GM10248 (cell line): Measurements from ENCODE around the gene DMP1.

Experiments used
- CTCF ChIA-PET: fragments of 300-600 bp; sonication (Branson Sonifier 250); formaldehyde crosslinking; extraction: SDS; loops from one replicate; lab custom pipeline; 2021; ENCODE audit warnings: antibody characterized with exemption; lab: Yijun Ruan, JAX
- POLR2A ChIA-PET: fragments of 350-650 bp; sonication (Branson Sonifier 250); formaldehyde crosslinking; extraction: SDS; loops from one replicate; lab custom pipeline; 2020; ENCODE audit warnings: antibody characterized with exemption; lab: Yijun Ruan, JAX
- DNase-seq: peaks from one replicate; pipeline ENCODE4 v3.0.0; 2012; ENCODE audit errors: extremely low spot score
- CTCF ChIP-seq: IDR thresholded peaks from 2 replicates; pipeline ENCODE4 v1.5.1; 2012; ENCODE audit warnings: mild to moderate bottlenecking, low read depth; ENCODE audit errors: extremely low read depth, missing control alignments, control extremely low read depth

DMP1 gene

DNA sequence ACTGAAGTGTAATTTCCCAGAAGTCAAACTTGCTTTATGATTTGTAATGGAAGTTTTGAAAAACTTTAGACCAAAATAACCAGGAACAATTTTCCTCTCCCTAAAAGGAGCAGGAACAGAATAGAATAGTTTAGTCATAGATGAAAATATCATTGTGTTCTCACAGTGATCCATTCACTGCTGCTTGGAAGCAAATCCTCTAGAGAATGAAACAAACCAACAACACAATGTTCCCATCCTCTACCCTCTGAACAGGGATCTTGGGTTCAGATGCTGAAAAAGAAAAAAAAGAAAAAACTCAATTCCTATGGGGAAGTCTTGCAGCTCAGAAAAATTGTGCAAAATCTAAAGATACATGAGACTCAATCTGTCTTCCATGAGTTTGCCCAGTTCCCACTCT is 29.6 kb upstream of the DMP1 start:
- DNase-seq = no peak
- ChIA-PET POLR2A (no interaction called here), CTCF (no interaction called here)
- no peak for TF ChIP-seq CTCF

- POLR2A ChIA-PET = no interaction called here
- no peak for DNase-seq
Measured at GRCh38 chr4:87622303-87622702, 27.8 kb upstream of the DMP1 start.

DNA sequence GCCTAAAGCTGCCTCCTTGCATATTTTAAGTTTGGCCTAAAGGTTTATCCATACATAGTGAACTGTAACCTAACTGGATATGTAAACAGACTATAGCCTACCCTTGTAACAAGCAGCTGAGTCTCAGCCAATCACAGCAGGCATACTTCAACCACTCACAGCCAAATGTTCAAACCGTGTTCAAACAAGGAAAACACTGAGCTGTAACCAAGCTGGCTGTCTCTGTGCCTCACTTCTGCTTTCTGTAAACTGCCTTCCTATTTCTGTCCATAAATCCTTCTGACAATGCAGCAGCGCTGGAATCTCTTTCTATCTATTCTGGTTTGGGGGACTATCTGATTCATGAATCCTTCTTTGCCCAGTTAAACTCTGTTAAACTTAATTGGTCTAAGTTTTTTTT is 25.4 kb upstream of the DMP1 start:
- DNase-seq = no peak
- no peak for TF ChIP-seq CTCF
- ChIA-PET POLR2A (interaction anchor here (0.6 kb wide), 1 partner anchor 234 kb away, joined by 3 read pairs; the partner anchor contains the start of gene HSD17B11), CTCF (interaction anchor here (1.3 to 2.7 kb wide), 2 partner anchors 15 to 20 kb away, joined by 7 to 12 read pairs; no protein-coding TSS in a partner anchor)

More at GRCh38 chr4:87622303-87622702, 27.8 kb upstream of the DMP1 start:
- TF ChIP-seq CTCF = no peak
- CTCF ChIA-PET = no interaction called here

GRCh38 chr4:87631668-87632067 is 18.4 kb upstream of the DMP1 start:
- ChIA-PET POLR2A (no interaction called here), CTCF (no interaction called here)
- TF ChIP-seq CTCF = no peak
- no peak for DNase-seq

- POLR2A ChIA-PET = no interaction called here
Measured at GRCh38 chr4:87632469-87632868, 17.6 kb upstream of the DMP1 start.

DNA sequence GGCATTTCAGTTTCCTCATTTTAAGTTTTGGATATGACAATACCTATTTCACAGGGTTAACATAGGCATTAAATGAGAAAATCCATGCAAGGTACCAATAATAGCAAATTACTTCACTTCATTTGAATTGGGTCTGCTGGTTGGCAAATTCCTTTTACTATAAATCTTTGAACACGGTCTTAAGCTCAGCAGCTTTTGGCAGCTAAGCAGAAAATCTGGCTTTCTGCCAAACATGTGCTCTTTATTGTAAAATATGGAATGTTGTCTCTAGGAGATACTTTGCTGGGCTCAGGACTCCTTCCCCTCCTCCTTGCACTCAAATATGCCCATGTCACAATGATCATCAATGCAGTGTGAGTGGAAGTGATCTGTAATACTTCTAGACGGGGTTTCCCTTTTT is 16.8 kb upstream of the DMP1 start:
- TF ChIP-seq CTCF = no peak
- POLR2A ChIA-PET = no interaction called here
- no peak for DNase-seq
- CTCF ChIA-PET = interaction anchor here (1.8 kb wide), 1 partner anchor 13 kb away, joined by 4 read pairs; no protein-coding TSS in a partner anchor

More at GRCh38 chr4:87632469-87632868, 17.6 kb upstream of the DMP1 start:
- CTCF ChIA-PET = interaction anchor here (1.8 kb wide), 1 partner anchor 14 kb away, joined by 4 read pairs; no protein-coding TSS in a partner anchor
- no peak for TF ChIP-seq CTCF
- DNase-seq = no peak
